Naive thymus-derived CD8-positive, alpha-beta T cell (primary cell): ENCODE measurements around the gene FILIP1L. TPM values are rescaled to one million over a fixed set of nuclear protein-coding genes. Genes with fewer than 3 reads are reported as not detected.

Experiments used
- ATAC-seq, 2 donors: fragments of 150-1000 bp; cut with Tn5 transposase in 1 of 2; sonication (Bioruptor Pico), chemical (Tn5 transposase) in 1 of 2; 1 replicate in 1 of 2; 2 replicates in 1 of 2; pipeline ENCODE4 v1.10.0; 2021; ENCODE audit warnings: mild to moderate bottlenecking in 2 of 2, moderate library complexity in 2 of 2
- POLR2A ChIA-PET: fragments of 350-600 bp; sonication (Branson Sonifier 250); formaldehyde crosslinking; loops from one replicate; lab custom pipeline; 2021; ENCODE audit warnings: antibody characterized with exemption; lab: Charles Lee
- DNase-seq, 10 donors: peaks; one replicate each; pipeline versions ENCODE4 v3.0.0 to v3.0.0-alpha.2; 2020 to 2022
- H3K27ac Mint-ChIP-seq, 10 donors: one replicate each; pipeline ENCODE4 v1.8.0; 2020 to 2022; ENCODE audit warnings: mild to moderate bottlenecking in 10 of 10, mixed read lengths in 10 of 10, moderate library complexity in 4 of 10, inconsistent platforms in 1 of 10
- H3K27me3 Mint-ChIP-seq, 5 donors: one replicate each; pipeline ENCODE4 v1.8.0; 2021 to 2022; ENCODE audit warnings: mixed read lengths in 5 of 5
- H3K36me3 Mint-ChIP-seq, 3 donors: one replicate each; pipeline ENCODE4 v1.8.0; 2020 to 2022; ENCODE audit warnings: mixed read lengths in 3 of 3, mild to moderate bottlenecking in 2 of 3, inconsistent platforms in 1 of 3
- H3K4me1 Mint-ChIP-seq, 4 donors: one replicate each; pipeline ENCODE4 v1.8.0; 2021 to 2022; ENCODE audit warnings: mixed read lengths in 4 of 4
- H3K4me3 Mint-ChIP-seq, 10 donors: one replicate each; pipeline ENCODE4 v1.8.0; 2020 to 2022; ENCODE audit warnings: mild to moderate bottlenecking in 10 of 10, mixed read lengths in 10 of 10, moderate library complexity in 6 of 10, inconsistent platforms in 1 of 10
- H3K9me3 Mint-ChIP-seq, 9 donors: one replicate each; pipeline ENCODE4 v1.8.0; 2020 to 2022; ENCODE audit warnings: mixed read lengths in 9 of 9, mild to moderate bottlenecking in 3 of 9, inconsistent platforms in 1 of 9, moderate library complexity in 1 of 9
- polyA plus RNA-seq, 3 donors: library from polyadenylated mRNA; unstranded; fragments of 300-500 nt; fragmentation: Illumina TruSeq; gene quantifications; one replicate each; pipeline ENCODE4 v1.2.3, GENCODE V29; 2021
- total RNA-seq, 8 experiments: library from RNA in 2 of 8; stranded (reverse) in 2 of 8; gene quantifications; one replicate each; pipeline ENCODE4 v1.2.3 and lab custom pipeline; 2021 to 2026

The FILIP1L gene
- total and polyA plus RNA-seq, 5 experiments from 2014 or later, result 0.14 to 0.41 (median 0.30) TPM; not detected in 1

- Mint-ChIP-seq H3K4me3 (no peak overlapping the region), H3K27ac (peak overlapping the region in 1 of 10 donors; percentile 14), H3K36me3 (peaks cover 0 to 6% (median 4%) of the 10 kb centered on the region in 3 donors), H3K27me3 (no peaks in the 10 kb centered on the region), H3K9me3 (no peaks in the 10 kb centered on the region), H3K4me1 (peaks cover 0 to 7% (median 1%) of the 10 kb centered on the region in 4 donors)
- ATAC-seq (no peak), DNase-seq (no peak)
- POLR2A ChIA-PET, result no interaction called here
These were observed 25.4 kb downstream of the FILIP1L start for GRCh38 chr3:100088735-100089368.

- DNase-seq (no peak), ATAC-seq (no peak)
- H3K4me1 Mint-ChIP-seq, result peaks cover 0 to 7% (median 1%) of the 10 kb centered on the region in 4 donors
- H3K9me3 Mint-ChIP-seq, result no peaks in the 10 kb centered on the region
- POLR2A ChIA-PET, result no interaction called here
- H3K4me3 Mint-ChIP-seq, result no peak overlapping the region
- H3K27me3 Mint-ChIP-seq, result no peaks in the 10 kb centered on the region
- H3K36me3 Mint-ChIP-seq, result peaks cover 0 to 14% (median 12%) of the 10 kb centered on the region in 3 donors
- H3K27ac Mint-ChIP-seq, result no peak overlapping the region
These were observed 27.1 kb downstream of the FILIP1L start for GRCh38 chr3:100087198-100087597.

GRCh38 chr3:100086401-100086800 is 27.9 kb downstream of the FILIP1L start:
- no peak for ATAC-seq
- Mint-ChIP-seq H3K4me1 (peaks cover 0 to 7% (median 1%) of the 10 kb centered on the region in 4 donors), H3K36me3 (peaks cover 0 to 16% (median 14%) of the 10 kb centered on the region in 3 donors), H3K27ac (no peak overlapping the region), H3K9me3 (no peaks in the 10 kb centered on the region), H3K27me3 (no peaks in the 10 kb centered on the region), H3K4me3 (no peak overlapping the region)
- no peak for DNase-seq
- POLR2A ChIA-PET, result no interaction called here

GRCh38 chr3:100084100-100084806 is 30.0 kb downstream of the FILIP1L start:
- Mint-ChIP-seq H3K36me3 (peaks cover 0 to 16% (median 12%) of the 10 kb centered on the region in 3 donors), H3K27ac (no peak overlapping the region), H3K9me3 (no peaks in the 10 kb centered on the region), H3K27me3 (no peaks in the 10 kb centered on the region), H3K4me1 (peaks cover 0 to 7% (median 1%) of the 10 kb centered on the region in 4 donors), H3K4me3 (no peak overlapping the region)
- POLR2A ChIA-PET, result no interaction called here
- ATAC-seq (no peak), DNase-seq (no peak)

- H3K4me3 Mint-ChIP-seq, result no peak overlapping the region
- H3K9me3 Mint-ChIP-seq, result no peaks in the 10 kb centered on the region
- H3K27ac Mint-ChIP-seq, result no peak overlapping the region
- DNase-seq (no peak), ATAC-seq (no peak)
- POLR2A ChIA-PET, result no interaction called here
- H3K4me1 Mint-ChIP-seq, result peaks cover 0 to 7% (median 1%) of the 10 kb centered on the region in 4 donors
- no peaks in the 10 kb centered on the region for H3K27me3 Mint-ChIP-seq
- H3K36me3 Mint-ChIP-seq, result peaks cover 0 to 12% (median 8%) of the 10 kb centered on the region in 3 donors
These were observed 31.1 kb downstream of the FILIP1L start for GRCh38 chr3:100083209-100083608.

- no peaks in the 10 kb centered on the region for H3K9me3 Mint-ChIP-seq
- ATAC-seq (no peak), DNase-seq (no peak)
- H3K4me1 Mint-ChIP-seq, result peaks cover 0 to 7% (median 1%) of the 10 kb centered on the region in 4 donors
- no peak overlapping the region for H3K4me3 Mint-ChIP-seq
- H3K27ac Mint-ChIP-seq, result no peak overlapping the region
- POLR2A ChIA-PET, result no interaction called here
- H3K27me3 Mint-ChIP-seq, result no peaks in the 10 kb centered on the region
- peaks cover 0 to 12% (median 8%) of the 10 kb centered on the region in 3 donors for H3K36me3 Mint-ChIP-seq
These were observed 31.6 kb downstream of the FILIP1L start for GRCh38 chr3:100082714-100083113.

GRCh38 chr3:100081986-100082692 is 32.2 kb downstream of the FILIP1L start:
- Mint-ChIP-seq H3K4me1 (peaks cover 0 to 5% (median 2%) of the 10 kb centered on the region in 4 donors), H3K27me3 (no peaks in the 10 kb centered on the region), H3K36me3 (peaks cover 0 to 12% (median 8%) of the 10 kb centered on the region in 3 donors), H3K27ac (no peak overlapping the region), H3K9me3 (no peaks in the 10 kb centered on the region), H3K4me3 (no peak overlapping the region)
- DNase-seq (no peak), ATAC-seq (no peak)
- POLR2A ChIA-PET, result no interaction called here

- ATAC-seq, result no peak
- no peak overlapping the region for H3K4me3 Mint-ChIP-seq
- H3K27me3 Mint-ChIP-seq, result no peaks in the 10 kb centered on the region
- no peak overlapping the region for H3K27ac Mint-ChIP-seq
- peaks cover 0 to 12% (median 8%) of the 10 kb centered on the region in 3 donors for H3K36me3 Mint-ChIP-seq
- no peaks in the 10 kb centered on the region for H3K9me3 Mint-ChIP-seq
- H3K4me1 Mint-ChIP-seq, result peaks cover 4 to 9% (median 5%) of the 10 kb centered on the region in 4 donors
- no peak for DNase-seq
- POLR2A ChIA-PET, result no interaction called here
These were observed 33.0 kb downstream of the FILIP1L start for GRCh38 chr3:100081311-100081710.

GRCh38 chr3:100080573-100080972 is 33.7 kb downstream of the FILIP1L start:
- ATAC-seq (no peak), DNase-seq (no peak)
- Mint-ChIP-seq H3K36me3 (peaks cover 0 to 12% (median 8%) of the 10 kb centered on the region in 3 donors), H3K4me1 (peaks cover 12% of the 10 kb centered on the region in 4 donors), H3K9me3 (no peaks in the 10 kb centered on the region), H3K27ac (no peak overlapping the region), H3K4me3 (no peak overlapping the region), H3K27me3 (no peaks in the 10 kb centered on the region)
- POLR2A ChIA-PET, result no interaction called here

- POLR2A ChIA-PET, result no interaction called here
- Mint-ChIP-seq H3K4me1 (peaks cover 9 to 20% (median 18%) of the 10 kb centered on the region in 4 donors), H3K27me3 (no peaks in the 10 kb centered on the region), H3K36me3 (peaks cover 0 to 12% (median 8%) of the 10 kb centered on the region in 3 donors), H3K27ac (no peak overlapping the region), H3K4me3 (no peak overlapping the region), H3K9me3 (no peaks in the 10 kb centered on the region)
- ATAC-seq (no peak), DNase-seq (no peak)
These were observed 35.0 kb downstream of the FILIP1L start for GRCh38 chr3:100079328-100079727.

GRCh38 chr3:100076731-100077529 is 37.4 kb downstream of the FILIP1L start:
- POLR2A ChIA-PET, result no interaction called here
- Mint-ChIP-seq H3K9me3 (no peaks in the 10 kb centered on the region), H3K27me3 (no peaks in the 10 kb centered on the region), H3K36me3 (peaks cover 0 to 1% (median 0%) of the 10 kb centered on the region in 3 donors), H3K4me1 (peaks cover 19 to 44% (median 39%) of the 10 kb centered on the region in 4 donors), H3K4me3 (no peak overlapping the region), H3K27ac (no peak overlapping the region)
- ATAC-seq (no peak), DNase-seq (no peak)
